Endothelial cell of umbilical vein (primary cell): ENCODE data around the gene NEDD4. TPM values are rescaled to one million over a fixed set of nuclear protein-coding genes. Genes with fewer than 3 reads are reported as not detected.

Experiments used
- BruUV-seq: library from RNA; stranded (reverse); fragments of 400-500 nt; replicated peaks from 2 replicates; lab custom pipeline; 2021; lab: Mats Ljungman, UMichigan
- CTCF ChIA-PET: fragments of 300-600, 350-600 bp; sonication (Branson Sonifier 250); formaldehyde crosslinking; loops from one replicate; lab custom pipeline; 2021; ENCODE audit warnings: antibody characterized with exemption, inconsistent platforms; lab: Charles Lee
- POLR2A ChIA-PET: fragments of 300-600, 350-600 bp; sonication (Branson Sonifier 250); formaldehyde crosslinking; loops from one replicate; lab custom pipeline; 2021; ENCODE audit warnings: antibody characterized with exemption, inconsistent platforms; lab: Charles Lee
- DNase-seq: peaks from one replicate; pipeline ENCODE4 v3.0.0-alpha.2; 2011; ENCODE audit warnings: low read depth, low spot score
- FAIRE-seq: peaks from 2 replicates; lab custom pipeline; 2011; peaks lifted over from hg19 to GRCh38; lab: Jason Lieb, UNC
- H2AFZ ChIP-seq: 2 replicates; pipeline ENCODE4 v1.6.0; 2012; ENCODE audit warnings: low read depth, low read length, control low read depth, inconsistent platforms
- H3K27ac ChIP-seq: 2 replicates; pipeline ENCODE4 v1.5.1; 2011; ENCODE audit warnings: low read depth, mild to moderate bottlenecking, control low read depth, low read length, moderate library complexity; ENCODE audit not compliant: insufficient read depth
- H3K27me3 ChIP-seq, 2 experiments: 2 replicates each; pipeline versions ENCODE4 v1.6.0 to v1.6.1; 2011; ENCODE audit warnings: low read length in 2 of 2, mixed read lengths in 1 of 2; ENCODE audit not compliant: control insufficient read depth in 2 of 2, insufficient read depth in 2 of 2
- H3K36me3 ChIP-seq, 2 experiments: 2 replicates in 1 of 2; 3 replicates in 1 of 2; pipeline ENCODE4 v1.5.1; 2011; ENCODE audit warnings: low read length in 2 of 2, mild to moderate bottlenecking in 1 of 2, moderate library complexity in 1 of 2; ENCODE audit not compliant: control insufficient read depth in 2 of 2, insufficient read depth in 2 of 2; ENCODE audit errors: extremely low read depth in 1 of 2
- H3K4me1 ChIP-seq: 3 replicates; pipeline ENCODE4 v1.5.1; 2011; ENCODE audit warnings: mild to moderate bottlenecking, low read length; ENCODE audit not compliant: control insufficient read depth, insufficient read depth; ENCODE audit errors: extremely low read depth
- H3K4me2 ChIP-seq: 2 replicates; pipeline ENCODE4 v1.6.1; 2011; ENCODE audit warnings: low read length, control low read depth, mixed read lengths; ENCODE audit not compliant: insufficient read depth
- H3K4me3 ChIP-seq, 3 experiments: fragments of 200-600 bp in 1 of 3; sonication (generic), shearing (Covaris generic) in 1 of 3; replicated peaks in 1 of 3; 2 replicates each; pipeline ENCODE4 v1.5.1; 2011 to 2016; ENCODE audit warnings: control low read depth in 3 of 3, low read length in 3 of 3, mild to moderate bottlenecking in 2 of 3, inconsistent platforms in 1 of 3, low read depth in 1 of 3, moderate library complexity in 1 of 3; ENCODE audit not compliant: insufficient read depth in 1 of 3
- H3K79me2 ChIP-seq: 2 replicates; pipeline ENCODE4 v1.6.0; 2012; ENCODE audit warnings: low read length, inconsistent platforms; ENCODE audit not compliant: control insufficient read depth, insufficient read depth
- H3K9ac ChIP-seq: replicated peaks from 2 replicates; pipeline ENCODE3; 2011; ENCODE audit warnings: low read length, control low read depth; ENCODE audit not compliant: insufficient read depth; ENCODE audit errors: extremely low read depth
- H3K9me1 ChIP-seq: replicated peaks from 3 replicates; pipeline ENCODE4 v1.6.0; 2011; ENCODE audit warnings: mild to moderate bottlenecking, low read length; ENCODE audit not compliant: control insufficient read depth, insufficient read depth; ENCODE audit errors: extremely low read depth
- H3K9me3 ChIP-seq: replicated peaks from 2 replicates; pipeline ENCODE4 v1.5.1; 2012; ENCODE audit warnings: low read length, inconsistent platforms; ENCODE audit not compliant: control insufficient read depth, insufficient read depth
- H4K20me1 ChIP-seq: replicated peaks from 2 replicates; pipeline ENCODE3; 2011; ENCODE audit warnings: mild to moderate bottlenecking, low read length; ENCODE audit not compliant: control insufficient read depth, insufficient read depth; ENCODE audit errors: extremely low read depth
- EZH2 ChIP-seq: IDR thresholded peaks from 2 replicates; pipeline ENCODE4 v1.6.1; 2012; ENCODE audit warnings: borderline replicate concordance, low read depth, mild to moderate bottlenecking, moderate library complexity, low read length, inconsistent platforms; ENCODE audit not compliant: severe bottlenecking
- MAX ChIP-seq: IDR thresholded peaks from 2 replicates; pipeline ENCODE4 v1.6.1; 2011; ENCODE audit not compliant: insufficient read depth, insufficient read length
- MYC ChIP-seq: IDR thresholded peaks from one replicate; pipeline ENCODE4 v1.6.1; 2011; ENCODE audit warnings: mild to moderate bottlenecking, low read depth, low read length
- POLR2A ChIP-seq: IDR thresholded peaks from 2 replicates; pipeline ENCODE4 v1.6.1; 2012; ENCODE audit warnings: low read depth, mild to moderate bottlenecking, control low read depth, low read length
- dilution Hi-C: fragments of 300-500 bp; cut with MboI; formaldehyde crosslinking; loops from one replicate; pipeline ENCODE4 v1.15.0; 2019; ENCODE audit warnings: low sequenced_read_pairs; ENCODE audit not compliant: extremely low pct_ligation_motif_present
- intact Hi-C: fragments of 100-400 bp; cut with micrococcal nuclease; formaldehyde crosslinking; loops from one replicate; pipeline ENCODE4 v1.10.0; 2022
- polyA plus RNA-seq, 4 experiments: library from polyadenylated mRNA; depleted of rRNA in 3 of 4; stranded (reverse) in 3 of 4; unstranded in 1 of 4; fragments of >200 nt; gene quantifications; 2 replicates each; pipeline versions ENCODE4 v1.2.1 to v1.2.3, GENCODE V29; 2011 to 2012; ENCODE audit warnings: missing spikeins in 1 of 4
- total RNA-seq: library from RNA; stranded (reverse); gene quantifications from 2 replicates; pipeline ENCODE4 v1.2.3, GENCODE V29; 2021
- TF ChIP-seq, protein P1 (sequence below), 2 donors: IDR thresholded peaks; 1 replicate in 1 of 2; 2 replicates in 1 of 2; pipeline ENCODE4 v1.5.1; 2011; ENCODE audit warnings: low read length in 2 of 2, mild to moderate bottlenecking in 2 of 2, moderate library complexity in 2 of 2, control low read depth in 1 of 2, inconsistent platforms in 1 of 2, low read depth in 1 of 2; ENCODE audit not compliant: insufficient read depth in 1 of 2; ENCODE audit errors: extremely low read depth in 1 of 2

Gene NEDD4
- total and polyA plus RNA-seq, 2 donors (not counting 3 experiments of a cell fraction or from before 2014, with no cell fraction given), result 9.2 to 39.0 TPM

GRCh38 chr15:55884223-55884622 lies 109.2 kb downstream of the NEDD4 start:
- CTCF ChIA-PET, result no interaction called here
- Histone ChIP-seq H3K4me1 (peaks cover 1% of the 10 kb centered on the region), H3K27ac (no peak overlapping the region), H2AFZ (no peak overlapping the region), H3K9me1 (no peaks in the 10 kb centered on the region), H3K36me3 (no peaks in the 10 kb centered on the region), H3K4me2 (no peak overlapping the region), H3K9ac (no peak overlapping the region), H4K20me1 (no peaks in the 10 kb centered on the region), H3K27me3 (no peaks in the 10 kb centered on the region), H3K4me3 (no peak overlapping the region), H3K9me3 (no peaks in the 10 kb centered on the region), H3K79me2 (peaks cover 2% of the 10 kb centered on the region)
- BruUV-seq, result no TSS peak
- intact Hi-C loops, result no loop called here
- peak; percentile 55 for DNase-seq
- no peak for TF ChIP-seq POLR2A
- TF ChIP-seq MAX, result no peak
- TF ChIP-seq, protein P1, sequence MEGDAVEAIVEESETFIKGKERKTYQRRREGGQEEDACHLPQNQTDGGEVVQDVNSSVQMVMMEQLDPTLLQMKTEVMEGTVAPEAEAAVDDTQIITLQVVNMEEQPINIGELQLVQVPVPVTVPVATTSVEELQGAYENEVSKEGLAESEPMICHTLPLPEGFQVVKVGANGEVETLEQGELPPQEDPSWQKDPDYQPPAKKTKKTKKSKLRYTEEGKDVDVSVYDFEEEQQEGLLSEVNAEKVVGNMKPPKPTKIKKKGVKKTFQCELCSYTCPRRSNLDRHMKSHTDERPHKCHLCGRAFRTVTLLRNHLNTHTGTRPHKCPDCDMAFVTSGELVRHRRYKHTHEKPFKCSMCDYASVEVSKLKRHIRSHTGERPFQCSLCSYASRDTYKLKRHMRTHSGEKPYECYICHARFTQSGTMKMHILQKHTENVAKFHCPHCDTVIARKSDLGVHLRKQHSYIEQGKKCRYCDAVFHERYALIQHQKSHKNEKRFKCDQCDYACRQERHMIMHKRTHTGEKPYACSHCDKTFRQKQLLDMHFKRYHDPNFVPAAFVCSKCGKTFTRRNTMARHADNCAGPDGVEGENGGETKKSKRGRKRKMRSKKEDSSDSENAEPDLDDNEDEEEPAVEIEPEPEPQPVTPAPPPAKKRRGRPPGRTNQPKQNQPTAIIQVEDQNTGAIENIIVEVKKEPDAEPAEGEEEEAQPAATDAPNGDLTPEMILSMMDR (IDR thresholded peaks at IDR 0.05; ENCODE audit: extremely low read depth in 1 of 2, insufficient read depth in 1 of 2, low read depth in 1 of 2, low read length in 2 of 2), result no peak
- no peak for TF ChIP-seq MYC
- POLR2A ChIA-PET, result no interaction called here
- no peak for FAIRE-seq
- dilution Hi-C loops, result no loop called here

DNA sequence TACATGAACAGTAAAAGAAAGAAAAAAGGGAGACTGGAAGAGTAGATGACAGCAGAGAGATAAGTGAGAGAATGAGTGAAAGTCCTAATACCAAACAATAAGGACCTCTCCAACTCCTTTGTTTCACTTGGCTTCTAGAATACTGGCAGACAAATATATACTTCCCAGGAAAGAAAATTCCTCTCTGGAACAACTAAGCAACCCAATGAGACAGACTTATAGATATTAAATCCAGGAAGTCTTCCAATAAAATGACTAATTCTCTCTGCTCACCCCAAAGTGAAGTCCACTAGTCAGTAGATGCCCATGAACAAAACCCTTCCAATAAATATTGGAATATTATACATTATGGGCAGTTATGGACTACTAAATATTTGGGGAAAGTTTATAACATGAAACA lies 114.2 kb downstream of the NEDD4 start:
- peaks cover 3% of the 10 kb centered on the region for H3K4me1 ChIP-seq
- no peaks in the 10 kb centered on the region for H3K9me1 ChIP-seq
- POLR2A ChIA-PET, result no interaction called here
- intact Hi-C loops (no loop called here), dilution Hi-C loops (no loop called here)
- no peaks in the 10 kb centered on the region for H4K20me1 ChIP-seq
- DNase-seq (peak; percentile 63), FAIRE-seq (peak; percentile 68)
- no peak overlapping the region for H3K27ac ChIP-seq
- no peak overlapping the region for H2AFZ ChIP-seq
- no TSS peak for BruUV-seq
- no peak overlapping the region for H3K9ac ChIP-seq
- CTCF ChIA-PET, result no interaction called here
- H3K4me3 ChIP-seq, result no peak overlapping the region
- H3K27me3 ChIP-seq, result no peaks in the 10 kb centered on the region
- no peaks in the 10 kb centered on the region for H3K79me2 ChIP-seq
- no peak overlapping the region for H3K4me2 ChIP-seq
- no peaks in the 10 kb centered on the region for H3K36me3 ChIP-seq
- H3K9me3 ChIP-seq, result no peaks in the 10 kb centered on the region
- TF ChIP-seq, protein P1 (IDR thresholded peaks at IDR 0.05; ENCODE audit: extremely low read depth in 1 of 2, insufficient read depth in 1 of 2, low read depth in 1 of 2, low read length in 2 of 2), result no peak
- no peak for TF ChIP-seq POLR2A
- no peak for TF ChIP-seq MAX
- TF ChIP-seq EZH2, result no peak
